Caco-2 (cell line): Measurements from ENCODE around the gene TRMT1L. TPM values are rescaled to one million over a fixed set of nuclear protein-coding genes. Genes with fewer than 3 reads are reported as not detected.

Experiments
- BruUV-seq: library from RNA; stranded (reverse); fragments of 400-500 nt; replicated peaks from 2 replicates; lab custom pipeline; 2021; lab: Mats Ljungman, UMichigan
- CTCF ChIA-PET: fragments of 300-600 bp; sonication (Branson Sonifier 250); formaldehyde crosslinking; loops from one replicate; lab custom pipeline; 2022; ENCODE audit warnings: antibody characterized with exemption; lab: Charles Lee
- POLR2A ChIA-PET: fragments of 300-600 bp; sonication (Branson Sonifier 250); formaldehyde crosslinking; loops from one replicate; lab custom pipeline; 2022; ENCODE audit warnings: antibody characterized with exemption; lab: Charles Lee
- DNase-seq, 2 experiments: peaks; one replicate each; pipeline versions ENCODE4 v3.0.0 to v3.0.0-alpha.2; 2020 to 2022
- H3K27me3 ChIP-seq: replicated peaks from 2 replicates; pipeline ENCODE4 v1.6.0; 2011; ENCODE audit warnings: low read length; ENCODE audit not compliant: control insufficient read depth, insufficient read depth
- H3K36me3 ChIP-seq: 2 replicates; pipeline ENCODE4 v1.5.1; 2011; ENCODE audit warnings: low read length; ENCODE audit not compliant: control insufficient read depth, insufficient read depth
- H3K4me1 ChIP-seq: fragments of 250-450 bp; sonication (Bioruptor Pico); 2 replicates; pipeline ENCODE4 v1.5.1; 2020; ENCODE audit warnings: mild to moderate bottlenecking
- H3K4me3 ChIP-seq: 2 replicates; pipeline ENCODE4 v1.5.1; 2011; ENCODE audit warnings: low read depth, mild to moderate bottlenecking, control low read depth, low read length
- H3K9me3 ChIP-seq: fragments of 250-450 bp; sonication (Bioruptor Pico); 2 replicates; pipeline ENCODE4 v1.5.1; 2020; ENCODE audit warnings: mild to moderate bottlenecking, moderate library complexity
- H3K27ac Mint-ChIP-seq: one replicate; pipeline ENCODE4 v1.8.0; 2022; ENCODE audit warnings: mixed read lengths; ENCODE audit not compliant: unreplicated experiment
- H3K27me3 Mint-ChIP-seq: one replicate; pipeline ENCODE4 v1.8.0; 2022; ENCODE audit warnings: mixed read lengths; ENCODE audit not compliant: insufficient read depth, unreplicated experiment
- H3K36me3 Mint-ChIP-seq: one replicate; pipeline ENCODE4 v1.8.0; 2022; ENCODE audit warnings: mild to moderate bottlenecking, mixed read lengths; ENCODE audit not compliant: insufficient read depth, unreplicated experiment
- H3K4me1 Mint-ChIP-seq: one replicate; pipeline ENCODE4 v1.8.0; 2022; ENCODE audit warnings: low read depth, mixed read lengths; ENCODE audit not compliant: unreplicated experiment
- H3K4me3 Mint-ChIP-seq: one replicate; pipeline ENCODE4 v1.8.0; 2022; ENCODE audit warnings: mild to moderate bottlenecking, moderate library complexity, mixed read lengths; ENCODE audit not compliant: unreplicated experiment
- H3K9me3 Mint-ChIP-seq: one replicate; pipeline ENCODE4 v1.8.0; 2022; ENCODE audit warnings: mixed read lengths; ENCODE audit not compliant: unreplicated experiment
- CTCF ChIP-seq, 2 experiments: fragments of 200-600 bp in 1 of 2; IDR thresholded peaks; 1 replicate in 1 of 2; 2 replicates in 1 of 2; pipeline versions ENCODE4 v1.5.1 to v1.8.0; 2011 to 2022; ENCODE audit warnings: antibody characterized with exemption in 1 of 2, control low read depth in 1 of 2, inconsistent platforms in 1 of 2, low read depth in 1 of 2, low read length in 1 of 2, mild to moderate bottlenecking in 1 of 2, moderate library complexity in 1 of 2; ENCODE audit not compliant: insufficient read depth in 1 of 2, severe bottlenecking in 1 of 2, unreplicated experiment in 1 of 2
- intact Hi-C: fragments of 100-400 bp; cut with micrococcal nuclease; formaldehyde crosslinking; loops from one replicate; pipeline ENCODE4 v1.10.0; 2022; ENCODE audit not compliant: unreplicated experiment
- total RNA-seq: library from RNA; stranded (reverse); gene quantifications from 2 replicates; pipeline ENCODE4 v1.2.3, GENCODE V29; 2022

TRMT1L gene
- total RNA-seq, 1 experiment from 2014 or later: 14.2 TPM

GRCh38 chr1:185193756-185194155 lies 37.0 kb upstream of the TRMT1L start:
- no peaks in the 10 kb centered on the region for H3K9me3 ChIP-seq
- no peak overlapping the region for H3K27ac Mint-ChIP-seq
- no peak overlapping the region for H3K4me3 Mint-ChIP-seq
- intact Hi-C loops: no loop called here
- no peak for TF ChIP-seq CTCF (IDR thresholded peaks at IDR 0.05; ENCODE audit: insufficient read depth in 1 of 2, low read depth in 1 of 2, low read length in 1 of 2, severe bottlenecking in 1 of 2, unreplicated experiment in 1 of 2)
- CTCF ChIA-PET: no interaction called here
- H3K4me1 Mint-ChIP-seq: no peaks in the 10 kb centered on the region
- no peaks in the 10 kb centered on the region for H3K27me3 Mint-ChIP-seq
- peaks cover 15% of the 10 kb centered on the region for H3K9me3 Mint-ChIP-seq
- H3K27me3 ChIP-seq: no peaks in the 10 kb centered on the region
- no peaks in the 10 kb centered on the region for H3K36me3 Mint-ChIP-seq
- no peaks in the 10 kb centered on the region for H3K4me1 ChIP-seq
- DNase-seq: no peak
- H3K36me3 ChIP-seq: no peaks in the 10 kb centered on the region
- no TSS peak for BruUV-seq
- POLR2A ChIA-PET: no interaction called here
- H3K4me3 ChIP-seq: no peak overlapping the region

GRCh38 chr1:185170291-185170848 lies 13.6 kb upstream of the TRMT1L start:
- ChIA-PET POLR2A (interaction anchor here (0.6 kb wide), 1 partner anchor 304 kb away, joined by 5 read pairs; no protein-coding TSS in a partner anchor), CTCF (interaction anchor here (0.6 to 1.8 kb wide), 20 partner anchors 9 to 511 kb away, joined by 3 to 16 read pairs (median 5); partner anchors contain the start of genes IVNS1ABP, RNF2, SWT1 and TRMT1L)
- Mint-ChIP-seq H3K27ac (no peak overlapping the region), H3K4me1 (peaks cover 15% of the 10 kb centered on the region), H3K27me3 (no peaks in the 10 kb centered on the region), H3K4me3 (peak overlapping the region; percentile 49), H3K9me3 (no peaks in the 10 kb centered on the region), H3K36me3 (peaks cover 5% of the 10 kb centered on the region)
- Histone ChIP-seq H3K9me3 (no peaks in the 10 kb centered on the region), H3K4me3 (no peak overlapping the region), H3K4me1 (no peaks in the 10 kb centered on the region), H3K27me3 (no peaks in the 10 kb centered on the region), H3K36me3 (no peaks in the 10 kb centered on the region)
- TF ChIP-seq CTCF (IDR thresholded peaks at IDR 0.05; ENCODE audit: insufficient read depth in 1 of 2, low read depth in 1 of 2, low read length in 1 of 2, severe bottlenecking in 1 of 2, unreplicated experiment in 1 of 2): peak; percentile 75 to 79
- DNase-seq: peak; percentile 55 to 71
- no TSS peak for BruUV-seq
- intact Hi-C loops: loop anchor here (1.0 to 5.0 kb wide), 4 partner anchors 123 to 511 kb away; partner anchors contain the start of gene RNF2

- Mint-ChIP-seq H3K4me3 (no peak overlapping the region), H3K27me3 (no peaks in the 10 kb centered on the region), H3K36me3 (peaks cover 5% of the 10 kb centered on the region), H3K4me1 (peaks cover 15% of the 10 kb centered on the region), H3K9me3 (no peaks in the 10 kb centered on the region), H3K27ac (no peak overlapping the region)
- CTCF ChIA-PET: no interaction called here
- no TSS peak for BruUV-seq
- H3K9me3 ChIP-seq: no peaks in the 10 kb centered on the region
- H3K36me3 ChIP-seq: no peaks in the 10 kb centered on the region
- intact Hi-C loops: no loop called here
- no peaks in the 10 kb centered on the region for H3K4me1 ChIP-seq
- POLR2A ChIA-PET: no interaction called here
- no peak for TF ChIP-seq CTCF (IDR thresholded peaks at IDR 0.05; ENCODE audit: insufficient read depth in 1 of 2, low read depth in 1 of 2, low read length in 1 of 2, severe bottlenecking in 1 of 2, unreplicated experiment in 1 of 2)
- DNase-seq: no peak
- no peak overlapping the region for H3K4me3 ChIP-seq
- H3K27me3 ChIP-seq: no peaks in the 10 kb centered on the region
Measured at GRCh38 chr1:185166106-185166505, 9.4 kb upstream of the TRMT1L start.
